ENCODE measurements around the gene GPRC5B. TPM values are rescaled to one million over a fixed set of nuclear protein-coding genes. Genes with fewer than 3 reads are reported as not detected.

Gene GPRC5B
- total and polyA plus RNA-seq, 2 of the 8 experiments (the other 6 are each of a cell fraction or from before 2014, with no cell fraction given) = 106 to 160 TPM

DNA sequence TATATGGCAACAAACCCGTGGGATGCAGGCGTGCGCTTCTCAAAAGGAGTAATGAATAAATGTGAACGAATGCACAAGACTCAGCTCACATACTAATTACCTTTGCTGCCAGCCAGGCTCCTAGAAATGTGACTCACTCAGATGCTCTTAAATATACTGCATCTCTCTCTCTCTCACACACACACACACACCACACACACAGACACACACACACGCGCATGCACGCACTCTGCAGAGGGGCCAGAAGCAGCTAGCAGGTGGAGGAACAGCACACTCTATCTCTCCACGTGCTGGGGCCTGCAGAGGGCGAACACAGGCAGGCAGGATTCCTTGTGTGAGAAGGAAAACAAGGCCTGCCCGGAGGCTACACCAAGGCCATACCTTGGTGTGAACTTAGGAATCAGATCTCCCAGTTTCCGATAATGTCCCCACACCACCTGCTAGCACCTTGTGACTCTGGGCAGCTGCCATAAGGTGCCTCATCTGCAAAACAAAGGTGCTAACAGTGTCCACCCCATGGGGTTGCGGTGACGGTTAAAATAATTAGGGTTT is 5.3 kb downstream of the GPRC5B start (continued):
- TF ChIP-seq SIRT6 (IDR thresholded peaks at IDR 0.05; ENCODE audit: low read length) = no peak
- no peak for TF ChIP-seq KDM1A (IDR thresholded peaks at IDR 0.05; ENCODE audit: borderline replicate concordance, low read length)
- TF ChIP-seq, protein P1, sequence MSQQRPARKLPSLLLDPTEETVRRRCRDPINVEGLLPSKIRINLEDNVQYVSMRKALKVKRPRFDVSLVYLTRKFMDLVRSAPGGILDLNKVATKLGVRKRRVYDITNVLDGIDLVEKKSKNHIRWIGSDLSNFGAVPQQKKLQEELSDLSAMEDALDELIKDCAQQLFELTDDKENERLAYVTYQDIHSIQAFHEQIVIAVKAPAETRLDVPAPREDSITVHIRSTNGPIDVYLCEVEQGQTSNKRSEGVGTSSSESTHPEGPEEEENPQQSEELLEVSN (IDR thresholded peaks at IDR 0.05) = peak; percentile 65
- no peak for TF ChIP-seq EZH2 (IDR thresholded peaks at IDR 0.05; ENCODE audit: low read depth, low read length, severe bottlenecking)
- TF ChIP-seq PHF8 (conservative IDR thresholded peaks at IDR 0.05; ENCODE audit: low read depth, low read length) = no peak
- no peak for TF ChIP-seq CEBPB (IDR thresholded peaks at IDR 0.05; ENCODE audit: low read depth, low read length)
- no peak for TF ChIP-seq FOSL1 (IDR thresholded peaks at IDR 0.05; ENCODE audit: insufficient read depth, low read depth, low read length)
- TF ChIP-seq TCF12 (IDR thresholded peaks at IDR 0.05; ENCODE audit: low read depth, low read length) = 0 out of 2 replicates have a peak, but pooled peaks have one; percentile 2
- TF ChIP-seq, protein P2, sequence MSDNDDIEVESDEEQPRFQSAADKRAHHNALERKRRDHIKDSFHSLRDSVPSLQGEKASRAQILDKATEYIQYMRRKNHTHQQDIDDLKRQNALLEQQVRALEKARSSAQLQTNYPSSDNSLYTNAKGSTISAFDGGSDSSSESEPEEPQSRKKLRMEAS (IDR thresholded peaks at IDR 0.05) = peak; percentile 96
- no peak for TF ChIP-seq NANOG (IDR thresholded peaks at IDR 0.05; ENCODE audit: insufficient read depth, low read depth, low read length, poor library complexity, severe bottlenecking)
- no peak for TF ChIP-seq SP4 (IDR thresholded peaks at IDR 0.05; ENCODE audit: low read length)
- no peak for TF ChIP-seq TAF1 (IDR thresholded peaks at IDR 0.05; ENCODE audit: low read depth, low read length)
- TF ChIP-seq TAF7 (optimal IDR thresholded peaks at IDR 0.05; ENCODE audit: borderline replicate concordance, low read depth, low read length) = no peak
- TF ChIP-seq ZNF274 (IDR thresholded peaks at IDR 0.05; ENCODE audit: borderline replicate concordance, extremely low read depth, low read length) = no peak
- TF ChIP-seq CBX8 (IDR thresholded peaks at IDR 0.05; ENCODE audit: borderline replicate concordance, low read depth, low read length) = no peak
- no peak for TF ChIP-seq BRCA1 (IDR thresholded peaks at IDR 0.05; ENCODE audit: low read depth, low read length)
- TF ChIP-seq BACH1 (IDR thresholded peaks at IDR 0.05; ENCODE audit: low read length) = no peak
- TF ChIP-seq CHD1 (IDR thresholded peaks at IDR 0.05; ENCODE audit: low read depth, low read length) = no peak
- TF ChIP-seq CREB1 (IDR thresholded peaks at IDR 0.05) = peak; percentile 33; the same call in 1 of the 2 replicates
- no peak for TF ChIP-seq CTBP2 (IDR thresholded peaks at IDR 0.05; ENCODE audit: borderline replicate concordance, insufficient read depth, insufficient read length, low read length)
- TF ChIP-seq, protein P3, sequence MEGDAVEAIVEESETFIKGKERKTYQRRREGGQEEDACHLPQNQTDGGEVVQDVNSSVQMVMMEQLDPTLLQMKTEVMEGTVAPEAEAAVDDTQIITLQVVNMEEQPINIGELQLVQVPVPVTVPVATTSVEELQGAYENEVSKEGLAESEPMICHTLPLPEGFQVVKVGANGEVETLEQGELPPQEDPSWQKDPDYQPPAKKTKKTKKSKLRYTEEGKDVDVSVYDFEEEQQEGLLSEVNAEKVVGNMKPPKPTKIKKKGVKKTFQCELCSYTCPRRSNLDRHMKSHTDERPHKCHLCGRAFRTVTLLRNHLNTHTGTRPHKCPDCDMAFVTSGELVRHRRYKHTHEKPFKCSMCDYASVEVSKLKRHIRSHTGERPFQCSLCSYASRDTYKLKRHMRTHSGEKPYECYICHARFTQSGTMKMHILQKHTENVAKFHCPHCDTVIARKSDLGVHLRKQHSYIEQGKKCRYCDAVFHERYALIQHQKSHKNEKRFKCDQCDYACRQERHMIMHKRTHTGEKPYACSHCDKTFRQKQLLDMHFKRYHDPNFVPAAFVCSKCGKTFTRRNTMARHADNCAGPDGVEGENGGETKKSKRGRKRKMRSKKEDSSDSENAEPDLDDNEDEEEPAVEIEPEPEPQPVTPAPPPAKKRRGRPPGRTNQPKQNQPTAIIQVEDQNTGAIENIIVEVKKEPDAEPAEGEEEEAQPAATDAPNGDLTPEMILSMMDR (IDR thresholded peaks at IDR 0.05; ENCODE audit: control extremely low read depth in 1 of 3, insufficient read depth in 1 of 3, low read depth in 1 of 3, low read length in 3 of 3) = peak in 2 of 3 experiments; percentile 32 to 48; a peak in 2 of 4 replicates
- no peak for TF ChIP-seq GABPA (IDR thresholded peaks at IDR 0.05; ENCODE audit: borderline replicate concordance, insufficient read depth, low read length)
- TF ChIP-seq CHD2 (IDR thresholded peaks at IDR 0.05; ENCODE audit: low read length) = no peak
